B cell (primary cell): ENCODE data around the gene ANKRD37. TPM values are rescaled to one million over a fixed set of nuclear protein-coding genes. Genes with fewer than 3 reads are reported as not detected.

Experiments used
- ATAC-seq: fragments of 200-7000 bp; cut with Tn5 transposase; one replicate; pipeline ENCODE4 v1.10.0; 2021; ENCODE audit warnings: low read depth, mild to moderate bottlenecking, moderate number of reproducible peaks, moderate library complexity
- CTCF ChIA-PET: fragments of 350-600 bp; sonication (Branson Sonifier 250); formaldehyde crosslinking; loops from one replicate; lab custom pipeline; 2021; ENCODE audit warnings: antibody characterized with exemption, inconsistent platforms; lab: Charles Lee
- POLR2A ChIA-PET: fragments of 350-600 bp; sonication (Branson Sonifier 250); formaldehyde crosslinking; loops from one replicate; lab custom pipeline; 2021; ENCODE audit warnings: antibody characterized with exemption; lab: Charles Lee
- DNase-seq: peaks from one replicate; pipeline ENCODE4 v3.0.0; 2013
- H2AFZ ChIP-seq: 2 replicates; pipeline ENCODE4 v1.6.1; 2012; ENCODE audit warnings: mild to moderate bottlenecking, low read depth, low read length; ENCODE audit not compliant: insufficient read depth, poor library complexity, severe bottlenecking
- H3K27ac ChIP-seq, 2 donors: 1 replicate in 1 of 2; 2 replicates in 1 of 2; pipeline ENCODE4 v1.5.1; 2012 to 2013; ENCODE audit warnings: low read length in 2 of 2, mild to moderate bottlenecking in 2 of 2, moderate library complexity in 1 of 2
- H3K27me3 ChIP-seq, 4 experiments: fragments of 200-600 bp in 1 of 4; sonication (generic) in 1 of 4; replicated peaks in 1 of 4; 1 replicate in 2 of 4; 2 replicates in 2 of 4; pipeline versions ENCODE4 v1.6.1 to v1.7.0; 2013 to 2016; ENCODE audit warnings: low read length in 3 of 4, mild to moderate bottlenecking in 2 of 4, mixed read lengths in 1 of 4, moderate library complexity in 1 of 4; ENCODE audit not compliant: insufficient read depth in 4 of 4, control insufficient read depth in 3 of 4; ENCODE audit errors: control extremely low read depth in 1 of 4
- H3K36me3 ChIP-seq, 2 experiments: replicated peaks in 1 of 2; 1 replicate in 1 of 2; 2 replicates in 1 of 2; pipeline versions ENCODE4 v1.6.1 to v1.7.1; 2013; ENCODE audit warnings: low read length in 1 of 2; ENCODE audit not compliant: insufficient read depth in 2 of 2, control insufficient read depth in 1 of 2; ENCODE audit errors: control extremely low read depth in 1 of 2, extremely low read depth in 1 of 2
- H3K4me1 ChIP-seq, 2 donors: fragments of 200-600 bp in 1 of 2; sonication (generic) in 1 of 2; 1 replicate in 1 of 2; 2 replicates in 1 of 2; pipeline versions ENCODE4 v1.5.1 to v1.6.1; 2013 to 2017; ENCODE audit warnings: low read length in 2 of 2; ENCODE audit not compliant: control insufficient read depth in 2 of 2, insufficient read depth in 2 of 2
- H3K4me2 ChIP-seq: replicated peaks from 2 replicates; pipeline ENCODE3; 2012; ENCODE audit warnings: mild to moderate bottlenecking, low read depth, low read length; ENCODE audit not compliant: poor library complexity, severe bottlenecking
- H3K4me3 ChIP-seq, 5 experiments: fragments of 200-600 bp in 1 of 5; sonication (generic) in 1 of 5; 1 replicate in 3 of 5; 2 replicates in 2 of 5; pipeline versions ENCODE4 v1.5.1 to v1.7.0; 2011 to 2016; ENCODE audit warnings: low read length in 4 of 5, mild to moderate bottlenecking in 4 of 5, low read depth in 2 of 5, control low read depth in 1 of 5, moderate library complexity in 1 of 5; ENCODE audit not compliant: insufficient read depth in 1 of 5; ENCODE audit errors: control extremely low read depth in 1 of 5, extremely low read depth in 1 of 5
- H3K79me2 ChIP-seq: fragments of 200-600 bp; sonication (generic); one replicate; pipeline ENCODE4 v1.6.0; 2016; ENCODE audit warnings: low read length; ENCODE audit not compliant: control insufficient read depth, insufficient read depth
- H3K9ac ChIP-seq: fragments of 200-600 bp; sonication (generic); 2 replicates; pipeline ENCODE4 v1.6.1; 2017; ENCODE audit warnings: mild to moderate bottlenecking, low read length, moderate library complexity
- H3K9me3 ChIP-seq, 3 donors: one replicate each; pipeline versions ENCODE4 v1.6.1 to v1.7.1; 2013; ENCODE audit warnings: low read length in 2 of 3; ENCODE audit not compliant: control insufficient read depth in 2 of 3, insufficient read depth in 1 of 3; ENCODE audit errors: control extremely low read depth in 1 of 3
- H4K20me1 ChIP-seq: 2 replicates; pipeline ENCODE4 v1.6.0; 2012; ENCODE audit warnings: mild to moderate bottlenecking, low read length; ENCODE audit not compliant: insufficient read depth, control insufficient read depth, poor library complexity, severe bottlenecking
- H3K27ac Mint-ChIP-seq: one replicate; pipeline ENCODE4 v1.8.0; 2021; ENCODE audit warnings: mixed read lengths
- H3K27me3 Mint-ChIP-seq: one replicate; pipeline ENCODE4 v1.8.0; 2021; ENCODE audit warnings: mixed read lengths
- H3K4me1 Mint-ChIP-seq: one replicate; pipeline ENCODE4 v1.8.0; 2021; ENCODE audit warnings: mixed read lengths
- H3K4me3 Mint-ChIP-seq: one replicate; pipeline ENCODE4 v1.8.0; 2021; ENCODE audit warnings: mixed read lengths
- H3K9me3 Mint-ChIP-seq: one replicate; pipeline ENCODE4 v1.8.0; 2022; ENCODE audit warnings: mixed read lengths; ENCODE audit not compliant: insufficient read depth
- EZH2 ChIP-seq: IDR thresholded peaks from 2 replicates; pipeline ENCODE4 v1.6.1; 2012; ENCODE audit warnings: borderline replicate concordance, low read depth, mild to moderate bottlenecking, moderate library complexity, low read length; ENCODE audit not compliant: insufficient read depth, poor library complexity, severe bottlenecking
- WGBS: methylation state at CpG from one replicate; pipeline ENCODE4 v1.1.5; 2013; ENCODE audit warnings: missing lambda C conversion rate; ENCODE audit not compliant: insufficient coverage; 5-methylcytosine and 5-hydroxymethylcytosine counted together
- intact Hi-C: fragments of 100-400 bp; cut with micrococcal nuclease; formaldehyde crosslinking; loops from one replicate; pipeline ENCODE4 v1.10.0; 2022
- polyA plus RNA-seq: library from polyadenylated mRNA; depleted of rRNA; stranded (reverse); fragments of >200 nt; gene quantifications from 2 replicates; pipeline ENCODE4 v1.2.3, GENCODE V29; 2012
- total RNA-seq, 2 donors: library from RNA; stranded (reverse); fragments of 120-200 nt in 1 of 2; gene quantifications; 1 replicate in 1 of 2; 2 replicates in 1 of 2; pipeline versions ENCODE4 v1.2.3 to v1.2.4, GENCODE V29; 2013 to 2022
- TF ChIP-seq, protein P1 (sequence below): fragments of 200-600 bp; IDR thresholded peaks from one replicate; pipeline ENCODE4 v1.8.0; 2022; ENCODE audit warnings: antibody characterized with exemption, mild to moderate bottlenecking

Gene ANKRD37
- total and polyA plus RNA-seq, 2 donors (not counting 1 experiment from before 2014, with no cell fraction given), result 29.6 to 30.6 TPM

GRCh38 chr4:185425647-185426352, 29.2 kb downstream of the ANKRD37 start, which contains the start of gene UFSP2:
Gene UFSP2, minus strand, starts transcription at chr4:185425964. Its CDS starts 96 bp downstream, at chr4:185425868.
- Histone ChIP-seq H3K36me3 (peaks cover 2 to 12% of the 10 kb centered on the region in 2 experiments), H3K4me2 (peak within 1 kb of the TSS; percentile 81), H3K27ac (peak within 1 kb of the TSS; percentile 98 to 100), H4K20me1 (no peaks in the 10 kb centered on the region), H2AFZ (peak within 1 kb of the TSS; percentile 83), H3K9me3 (no peaks in the 10 kb centered on the region), H3K4me1 (peaks cover 13% of the 10 kb centered on the region in 2 donors), H3K9ac (peak within 1 kb of the TSS; percentile 89), H3K27me3 (no peaks in the 10 kb centered on the region), H3K79me2 (peaks cover 35% of the 10 kb centered on the region), H3K4me3 (peak within 1 kb of the TSS; percentile 78 to 99 (median 88))
- Mint-ChIP-seq H3K4me1 (peaks cover 15% of the 10 kb centered on the region), H3K4me3 (peak within 1 kb of the TSS; percentile 86), H3K27ac (peak within 1 kb of the TSS; percentile 99), H3K27me3 (peaks cover 4% of the 10 kb centered on the region), H3K9me3 (no peaks in the 10 kb centered on the region)
- peak; percentile 88 for ATAC-seq
- CTCF ChIA-PET, result interaction anchor here (0.7 to 4.3 kb wide), 11 partner anchors 15 to 620 kb away, joined by 3 to 31 read pairs (median 4); partner anchors contain the start of genes ANKRD37, LRP2BP, SLC25A4 and SNX25
- peak; percentile 98 for DNase-seq
- POLR2A ChIA-PET, result interaction anchor here (0.5 to 2.8 kb wide), 9 partner anchors 20 to 1766 kb away, joined by 3 to 19 read pairs (median 4); partner anchors contain the start of genes ANKRD37, CCDC110, LRP2BP and SNX25
- intact Hi-C loops, result loop anchor here (1.0 to 10.0 kb wide), 6 partner anchors 29 to 1921 kb away; partner anchors contain the start of genes ANKRD37, CCDC110, ING2 and SLC25A4
- under 1% methylated on average over 63 of the region's 66 CpGs for WGBS
- no peak for TF ChIP-seq EZH2
- TF ChIP-seq, protein P1, sequence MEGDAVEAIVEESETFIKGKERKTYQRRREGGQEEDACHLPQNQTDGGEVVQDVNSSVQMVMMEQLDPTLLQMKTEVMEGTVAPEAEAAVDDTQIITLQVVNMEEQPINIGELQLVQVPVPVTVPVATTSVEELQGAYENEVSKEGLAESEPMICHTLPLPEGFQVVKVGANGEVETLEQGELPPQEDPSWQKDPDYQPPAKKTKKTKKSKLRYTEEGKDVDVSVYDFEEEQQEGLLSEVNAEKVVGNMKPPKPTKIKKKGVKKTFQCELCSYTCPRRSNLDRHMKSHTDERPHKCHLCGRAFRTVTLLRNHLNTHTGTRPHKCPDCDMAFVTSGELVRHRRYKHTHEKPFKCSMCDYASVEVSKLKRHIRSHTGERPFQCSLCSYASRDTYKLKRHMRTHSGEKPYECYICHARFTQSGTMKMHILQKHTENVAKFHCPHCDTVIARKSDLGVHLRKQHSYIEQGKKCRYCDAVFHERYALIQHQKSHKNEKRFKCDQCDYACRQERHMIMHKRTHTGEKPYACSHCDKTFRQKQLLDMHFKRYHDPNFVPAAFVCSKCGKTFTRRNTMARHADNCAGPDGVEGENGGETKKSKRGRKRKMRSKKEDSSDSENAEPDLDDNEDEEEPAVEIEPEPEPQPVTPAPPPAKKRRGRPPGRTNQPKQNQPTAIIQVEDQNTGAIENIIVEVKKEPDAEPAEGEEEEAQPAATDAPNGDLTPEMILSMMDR, result no peak
